ENCODE data around the gene BICDL2.

Gene BICDL2

GRCh38 chr16:3038896-3039295, 2.2 kb upstream of the BICDL2 start:
- TF ChIP-seq, protein P1, sequence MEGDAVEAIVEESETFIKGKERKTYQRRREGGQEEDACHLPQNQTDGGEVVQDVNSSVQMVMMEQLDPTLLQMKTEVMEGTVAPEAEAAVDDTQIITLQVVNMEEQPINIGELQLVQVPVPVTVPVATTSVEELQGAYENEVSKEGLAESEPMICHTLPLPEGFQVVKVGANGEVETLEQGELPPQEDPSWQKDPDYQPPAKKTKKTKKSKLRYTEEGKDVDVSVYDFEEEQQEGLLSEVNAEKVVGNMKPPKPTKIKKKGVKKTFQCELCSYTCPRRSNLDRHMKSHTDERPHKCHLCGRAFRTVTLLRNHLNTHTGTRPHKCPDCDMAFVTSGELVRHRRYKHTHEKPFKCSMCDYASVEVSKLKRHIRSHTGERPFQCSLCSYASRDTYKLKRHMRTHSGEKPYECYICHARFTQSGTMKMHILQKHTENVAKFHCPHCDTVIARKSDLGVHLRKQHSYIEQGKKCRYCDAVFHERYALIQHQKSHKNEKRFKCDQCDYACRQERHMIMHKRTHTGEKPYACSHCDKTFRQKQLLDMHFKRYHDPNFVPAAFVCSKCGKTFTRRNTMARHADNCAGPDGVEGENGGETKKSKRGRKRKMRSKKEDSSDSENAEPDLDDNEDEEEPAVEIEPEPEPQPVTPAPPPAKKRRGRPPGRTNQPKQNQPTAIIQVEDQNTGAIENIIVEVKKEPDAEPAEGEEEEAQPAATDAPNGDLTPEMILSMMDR (IDR thresholded peaks at IDR 0.05) = no peak

DNA sequence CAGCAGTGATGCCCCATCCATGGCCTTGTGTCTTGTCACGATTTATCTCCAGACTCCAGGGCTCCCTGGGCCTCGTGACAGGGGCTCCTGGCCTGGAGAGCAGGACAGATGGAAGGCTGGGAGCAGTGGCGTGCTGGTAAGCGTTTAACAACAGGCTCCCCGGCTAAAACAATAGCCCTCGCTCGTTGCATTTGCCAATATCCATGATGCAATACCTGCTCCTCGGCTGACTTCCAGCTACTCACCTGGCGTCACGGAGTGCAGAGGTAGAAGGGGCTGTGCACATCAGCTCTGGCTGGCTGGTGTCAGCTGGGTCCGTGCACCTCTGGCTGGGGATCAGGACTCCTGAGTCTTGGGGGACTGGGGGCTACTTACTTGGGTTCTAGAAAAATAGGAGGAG, 1.5 kb upstream of the BICDL2 start:
- TF ChIP-seq, protein P1 (IDR thresholded peaks at IDR 0.05) = no peak

- TF ChIP-seq, protein P1 (IDR thresholded peaks at IDR 0.05) = no peak
These were observed 595 bp downstream of the BICDL2 start for GRCh38 chr16:3035972-3036725.

DNA sequence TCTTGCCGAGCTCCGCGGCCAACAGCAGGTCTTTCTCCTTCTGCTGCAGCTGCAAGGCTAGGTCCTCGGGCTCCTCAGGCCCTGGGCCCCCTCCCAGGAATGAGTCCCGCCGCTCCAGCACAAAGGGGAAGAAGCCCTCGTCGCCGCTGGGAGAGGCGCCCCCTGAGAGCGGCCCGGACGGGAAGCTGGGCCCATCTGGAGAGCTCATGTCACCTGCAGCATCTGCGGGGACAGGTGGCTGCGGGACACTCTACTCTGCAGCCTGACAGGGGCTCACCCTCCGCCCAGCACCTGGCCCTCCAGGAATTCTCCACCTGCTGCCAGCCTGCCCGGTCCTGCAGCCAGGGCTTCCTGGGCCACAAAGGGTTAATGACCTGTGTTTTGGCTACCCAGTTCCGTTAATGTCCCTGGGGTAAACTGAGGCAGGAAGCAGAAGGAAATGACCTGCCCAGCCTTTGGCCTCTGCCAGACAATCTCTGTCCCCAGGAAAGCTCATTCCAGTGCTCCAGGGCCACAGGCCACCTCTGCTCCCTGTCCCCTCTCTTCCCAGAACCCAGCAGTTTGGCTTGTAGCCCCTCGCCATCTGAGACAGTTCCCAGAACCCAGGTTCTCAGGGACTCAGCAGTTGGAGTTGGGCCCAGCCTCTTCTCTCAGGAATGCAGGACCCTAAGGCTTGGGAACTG, 1.3 kb downstream of the BICDL2 start:
- TF ChIP-seq, protein P1 (IDR thresholded peaks at IDR 0.05) = no peak

- TF ChIP-seq, protein P1 (IDR thresholded peaks at IDR 0.05) = no peak
These were observed 4.1 kb downstream of the BICDL2 start for GRCh38 chr16:3032624-3033023.

DNA sequence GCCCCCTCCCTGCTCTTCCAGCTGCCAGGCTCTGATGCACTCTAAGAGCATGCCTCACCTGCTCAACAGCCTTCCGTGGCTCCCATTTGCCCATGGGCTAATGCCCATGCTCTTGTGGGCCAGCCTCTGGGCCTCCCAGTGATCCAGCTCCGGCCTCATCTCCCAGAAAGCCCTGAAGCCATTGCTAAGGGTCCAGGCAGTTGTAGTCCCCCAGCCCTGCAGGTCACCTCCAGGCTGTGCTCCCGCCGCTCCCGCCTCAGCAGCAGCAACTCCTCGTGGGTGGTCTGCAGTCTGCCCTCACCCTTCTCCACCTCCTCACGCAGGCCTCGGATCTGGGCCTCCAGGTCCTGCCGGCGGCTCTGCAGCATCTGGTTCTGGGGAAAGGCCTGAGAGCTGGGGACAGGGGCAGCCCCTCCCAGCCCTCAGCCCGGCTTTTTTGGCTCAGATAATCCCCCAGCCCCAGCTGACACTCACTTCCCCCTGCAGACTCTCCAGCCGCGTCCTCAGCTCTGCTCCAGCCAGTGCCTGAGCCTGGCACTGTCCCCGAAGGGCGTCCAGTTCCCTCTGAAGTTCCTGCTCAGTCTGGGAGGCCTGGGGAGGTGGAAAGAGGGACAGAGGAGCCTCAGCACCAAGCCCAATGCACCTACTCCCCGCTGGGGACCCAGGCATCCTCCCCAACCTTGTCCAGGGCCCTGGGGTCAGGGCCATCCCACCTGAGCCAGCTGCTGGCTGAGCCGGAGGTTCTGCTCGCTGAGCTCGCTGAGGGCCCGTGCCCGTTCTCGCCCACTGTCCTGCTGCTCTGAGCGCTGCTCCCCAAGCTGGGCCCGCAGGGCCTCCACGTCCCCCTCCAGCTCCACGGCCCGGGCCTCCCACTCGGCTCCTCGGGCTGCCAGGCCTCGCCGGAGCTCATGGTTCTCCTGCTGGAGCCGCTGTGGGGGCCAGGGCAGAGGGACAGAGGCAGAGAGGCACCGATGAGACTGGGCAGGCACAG, 6.2 kb downstream of the BICDL2 start:
- TF ChIP-seq, protein P1 (IDR thresholded peaks at IDR 0.05) = no peak

GRCh38 chr16:3029491-3030221, 7.1 kb downstream of the BICDL2 start:
- TF ChIP-seq, protein P1 (IDR thresholded peaks at IDR 0.05) = no peak

All from LNCAP (cell line).